GM12892 (cell line): ENCODE data around the gene RAB30.

Source experiments
- POLR2A ChIP-seq: IDR thresholded peaks from 2 replicates; pipeline ENCODE4 v1.6.1; 2011; ENCODE audit warnings: low read depth, low read length, control low read depth
- POLR2AphosphoS5 ChIP-seq: IDR thresholded peaks from 2 replicates; pipeline ENCODE4 v1.6.1; 2011; ENCODE audit warnings: low read depth, low read length, control low read depth
- TAF1 ChIP-seq: IDR thresholded peaks from 2 replicates; pipeline ENCODE4 v1.6.1; 2011; ENCODE audit warnings: low read depth, mild to moderate bottlenecking, control low read depth, low read length, borderline replicate concordance

DNA sequence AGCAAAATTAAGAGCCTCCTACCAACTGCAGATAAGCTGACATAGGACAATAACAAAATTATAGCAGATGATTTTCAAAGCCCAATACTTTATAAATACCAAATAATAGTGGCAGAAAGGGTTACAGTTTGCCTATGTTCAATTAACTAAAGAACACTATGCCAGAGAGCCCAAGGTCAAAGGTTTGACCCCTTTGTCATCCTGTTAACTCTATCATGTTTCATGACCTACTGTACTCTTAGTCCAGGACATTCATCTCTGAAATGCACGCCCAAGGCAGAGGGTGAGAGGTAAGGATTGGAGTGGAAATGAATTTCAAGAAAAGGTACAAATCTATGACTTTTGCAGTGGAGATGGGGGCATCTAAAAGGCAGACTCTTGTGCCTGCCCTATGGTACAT, 99.6 kb downstream of the RAB30 start:
- no peak for TF ChIP-seq POLR2A
- no peak for TF ChIP-seq TAF1
- no peak for TF ChIP-seq POLR2AphosphoS5
